Progenitor cell of endocrine pancreas (in vitro differentiated cells): ENCODE results near the gene MACF1. TPM values are rescaled to one million over a fixed set of nuclear protein-coding genes. Genes with fewer than 3 reads are reported as not detected.
"Not testable (repeated sequence)": the region's sequence is repeated elsewhere in the genome, so short reads cannot be mapped to it uniquely, and the experiment has no call there.

Experiments
- DNase-seq: peaks from one replicate; pipeline ENCODE4 v3.0.0; 2021; ENCODE audit warnings: low spot score; ENCODE audit not compliant: unreplicated experiment
- H3K27ac Mint-ChIP-seq: 2 replicates; pipeline ENCODE4 v1.8.0; 2021; ENCODE audit warnings: mild to moderate bottlenecking, moderate library complexity, mixed read lengths
- H3K27me3 Mint-ChIP-seq: 2 replicates; pipeline ENCODE4 v1.8.0; 2021; ENCODE audit warnings: mixed read lengths
- H3K36me3 Mint-ChIP-seq: 2 replicates; pipeline ENCODE4 v1.8.0; 2022; ENCODE audit warnings: mixed read lengths; ENCODE audit not compliant: insufficient read depth
- H3K4me1 Mint-ChIP-seq: 2 replicates; pipeline ENCODE4 v1.8.0; 2021; ENCODE audit warnings: low read depth, mixed read lengths
- H3K4me3 Mint-ChIP-seq: 2 replicates; pipeline ENCODE4 v1.8.0; 2021; ENCODE audit warnings: low read depth, mild to moderate bottlenecking, moderate library complexity, mixed read lengths
- H3K9me3 Mint-ChIP-seq: 2 replicates; pipeline ENCODE4 v1.8.0; 2021; ENCODE audit warnings: low read depth, mixed read lengths
- total RNA-seq: library from RNA; stranded (reverse); gene quantifications from 2 replicates; pipeline ENCODE4 v1.2.1, GENCODE V29; 2021
- TF ChIP-seq, protein P1 (sequence below): fragments of 200-600 bp; sonication (generic); IDR thresholded peaks from one replicate; pipeline ENCODE4 v1.5.0; 2021; ENCODE audit warnings: antibody characterized with exemption, mild to moderate bottlenecking; ENCODE audit not compliant: unreplicated experiment

MACF1 gene
- total RNA-seq, 1 donor from 2014 or later: 241 TPM

DNA sequence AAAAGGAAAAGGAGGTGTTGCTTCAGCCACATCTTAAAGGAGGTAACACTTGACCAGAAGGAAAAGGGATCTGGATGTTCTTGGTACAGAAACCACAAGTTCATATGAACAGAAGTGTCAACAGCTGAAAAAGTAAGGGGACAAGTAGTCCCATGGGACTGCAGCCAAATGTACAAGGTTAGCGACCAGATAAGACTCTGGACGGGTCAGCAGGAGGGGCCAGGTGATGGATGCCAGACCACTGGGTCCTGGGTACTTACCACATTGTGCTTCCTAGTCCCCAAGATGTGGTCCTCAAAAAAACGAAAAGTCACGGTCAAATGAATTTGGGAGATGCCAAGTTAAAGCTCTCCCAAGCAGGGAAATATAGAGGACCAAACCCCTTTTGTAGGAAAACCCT lies 270.3 kb downstream of the MACF1 start:
- Mint-ChIP-seq H3K27ac (peak overlapping the region; percentile 26), H3K27me3 (no peaks in the 10 kb centered on the region), H3K9me3 (no peaks in the 10 kb centered on the region), H3K4me3 (no peak overlapping the region), H3K4me1 (no peaks in the 10 kb centered on the region), H3K36me3 (peaks cover 20% of the 10 kb centered on the region)
- no peak for DNase-seq
- TF ChIP-seq, protein P1, sequence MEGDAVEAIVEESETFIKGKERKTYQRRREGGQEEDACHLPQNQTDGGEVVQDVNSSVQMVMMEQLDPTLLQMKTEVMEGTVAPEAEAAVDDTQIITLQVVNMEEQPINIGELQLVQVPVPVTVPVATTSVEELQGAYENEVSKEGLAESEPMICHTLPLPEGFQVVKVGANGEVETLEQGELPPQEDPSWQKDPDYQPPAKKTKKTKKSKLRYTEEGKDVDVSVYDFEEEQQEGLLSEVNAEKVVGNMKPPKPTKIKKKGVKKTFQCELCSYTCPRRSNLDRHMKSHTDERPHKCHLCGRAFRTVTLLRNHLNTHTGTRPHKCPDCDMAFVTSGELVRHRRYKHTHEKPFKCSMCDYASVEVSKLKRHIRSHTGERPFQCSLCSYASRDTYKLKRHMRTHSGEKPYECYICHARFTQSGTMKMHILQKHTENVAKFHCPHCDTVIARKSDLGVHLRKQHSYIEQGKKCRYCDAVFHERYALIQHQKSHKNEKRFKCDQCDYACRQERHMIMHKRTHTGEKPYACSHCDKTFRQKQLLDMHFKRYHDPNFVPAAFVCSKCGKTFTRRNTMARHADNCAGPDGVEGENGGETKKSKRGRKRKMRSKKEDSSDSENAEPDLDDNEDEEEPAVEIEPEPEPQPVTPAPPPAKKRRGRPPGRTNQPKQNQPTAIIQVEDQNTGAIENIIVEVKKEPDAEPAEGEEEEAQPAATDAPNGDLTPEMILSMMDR: no peak

DNA sequence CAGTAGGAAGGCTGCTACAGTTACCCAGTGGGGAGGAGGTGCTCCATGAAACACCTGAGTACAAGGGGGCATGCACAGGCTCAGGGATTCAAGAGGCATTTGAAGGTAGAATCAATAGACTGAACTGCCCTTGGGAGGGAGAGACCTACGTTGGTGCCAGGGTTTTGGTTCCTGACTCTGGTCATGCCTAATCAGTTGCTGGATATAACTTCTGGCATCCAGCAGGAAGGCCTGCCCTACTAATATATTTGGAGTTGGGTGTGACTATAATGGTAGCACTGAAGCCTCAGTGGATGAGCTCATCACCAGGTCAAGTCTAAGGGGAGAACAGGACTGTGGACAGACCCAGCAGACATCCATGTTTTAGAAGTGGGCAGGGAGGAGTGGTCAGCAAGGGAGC lies 271.1 kb downstream of the MACF1 start:
- not testable (repeated sequence) for DNase-seq, H3K9me3 Mint-ChIP-seq, H3K4me3 Mint-ChIP-seq, H3K27me3 Mint-ChIP-seq, H3K4me1 Mint-ChIP-seq
- Mint-ChIP-seq H3K27ac (peak overlapping the region; percentile 72), H3K36me3 (peaks cover 24% of the 10 kb centered on the region)

- H3K9me3 Mint-ChIP-seq: no peaks in the 10 kb centered on the region
- no peaks in the 10 kb centered on the region for H3K4me1 Mint-ChIP-seq
- H3K4me3 Mint-ChIP-seq: no peak overlapping the region
- H3K27ac Mint-ChIP-seq: no peak overlapping the region
- peaks cover 31% of the 10 kb centered on the region for H3K36me3 Mint-ChIP-seq
- TF ChIP-seq, protein P1: no peak
- DNase-seq: no peak
- H3K27me3 Mint-ChIP-seq: no peaks in the 10 kb centered on the region
Observed at GRCh38 chr1:39478126-39478915, 273.8 kb downstream of the MACF1 start.

DNA sequence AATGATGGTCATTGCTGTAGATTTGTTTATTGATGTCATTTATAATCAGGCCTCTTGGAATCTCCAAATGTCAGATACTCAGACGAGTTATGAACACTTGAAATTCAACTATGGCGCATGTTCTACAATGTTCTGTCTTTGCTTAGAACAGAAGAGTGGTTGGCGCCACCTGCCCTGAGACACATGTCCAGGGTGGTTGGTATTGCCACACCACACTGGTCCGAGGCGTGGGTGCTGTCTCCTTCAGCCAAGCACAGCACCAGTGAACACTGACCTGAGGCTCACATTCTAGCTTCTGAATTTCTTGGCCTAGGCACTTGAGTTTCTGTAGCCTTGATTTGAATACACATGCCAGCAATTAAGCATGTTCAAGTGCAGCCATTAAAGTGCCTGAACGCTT lies 276.8 kb downstream of the MACF1 start:
- Mint-ChIP-seq H3K27ac (no peak overlapping the region), H3K36me3 (peaks cover 32% of the 10 kb centered on the region), H3K9me3 (no peaks in the 10 kb centered on the region), H3K4me1 (no peaks in the 10 kb centered on the region), H3K4me3 (no peak overlapping the region), H3K27me3 (no peaks in the 10 kb centered on the region)
- no peak for DNase-seq
- TF ChIP-seq, protein P1: no peak

DNA sequence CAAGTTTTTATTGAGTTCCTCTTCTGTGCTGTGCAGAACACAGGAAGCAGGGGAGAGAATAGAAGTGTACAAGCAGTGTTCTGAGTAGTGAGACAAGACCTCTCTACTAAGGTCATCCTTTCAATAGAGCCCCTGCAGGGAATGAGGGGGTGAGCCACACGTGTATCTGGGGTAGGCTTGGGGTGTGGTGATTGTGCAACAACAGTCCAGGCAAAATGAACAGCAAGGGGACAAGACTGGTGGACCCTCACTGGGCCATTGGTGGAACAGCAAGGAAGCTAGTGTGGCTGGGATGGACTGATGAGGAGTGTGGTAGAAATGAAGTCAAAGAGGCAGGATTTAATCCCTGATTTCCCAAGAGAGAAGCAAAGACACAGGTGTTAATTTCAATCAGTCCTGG lies 278.8 kb downstream of the MACF1 start:
- no peak for DNase-seq
- Mint-ChIP-seq H3K27ac (peak overlapping the region; percentile 15), H3K4me1 (no peaks in the 10 kb centered on the region), H3K36me3 (peaks cover 33% of the 10 kb centered on the region), H3K9me3 (no peaks in the 10 kb centered on the region), H3K27me3 (no peaks in the 10 kb centered on the region), H3K4me3 (no peak overlapping the region)
- TF ChIP-seq, protein P1: no peak

DNA sequence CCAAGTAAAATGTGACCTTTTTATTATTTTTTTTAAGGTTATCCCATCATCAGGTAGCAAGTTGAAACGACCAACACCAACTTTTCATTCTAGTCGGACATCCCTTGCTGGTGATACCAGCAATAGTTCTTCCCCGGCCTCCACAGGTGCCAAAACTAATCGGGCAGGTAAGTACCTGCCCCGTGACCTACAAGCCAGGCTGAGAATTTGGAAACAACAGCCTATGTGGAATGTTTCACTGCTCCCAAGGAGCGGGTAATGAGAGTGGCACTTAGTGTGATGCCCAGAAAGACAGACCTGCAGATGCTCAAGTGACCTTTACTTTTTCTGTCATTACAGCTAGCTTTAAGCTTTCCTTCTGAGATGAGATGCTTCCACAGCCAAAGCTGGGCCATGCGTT lies 280.1 kb downstream of the MACF1 start:
- DNase-seq: no peak
- peaks cover 2% of the 10 kb centered on the region for H3K27me3 Mint-ChIP-seq
- H3K4me1 Mint-ChIP-seq: peaks cover 2% of the 10 kb centered on the region
- TF ChIP-seq, protein P1: no peak
- H3K9me3 Mint-ChIP-seq: no peaks in the 10 kb centered on the region
- peaks cover 28% of the 10 kb centered on the region for H3K36me3 Mint-ChIP-seq
- no peak overlapping the region for H3K4me3 Mint-ChIP-seq
- no peak overlapping the region for H3K27ac Mint-ChIP-seq
